Kidney (tissue), 14 donors: ENCODE data around the gene WWOX. TPM values are rescaled to one million over a fixed set of nuclear protein-coding genes. Genes with fewer than 3 reads are reported as not detected.

Experiments used
- DNase-seq, 5 donors: peaks; one replicate each; pipeline ENCODE4 v3.0.0-alpha.2; 2013 to 2020
- FAIRE-seq: peaks from 2 replicates; lab custom pipeline; 2012; peaks lifted over from hg19 to GRCh38; lab: Jason Lieb, UNC
- H3K27ac ChIP-seq, 2 donors: one replicate each; pipeline ENCODE4 v1.7.0; 2013; ENCODE audit warnings: low read depth in 2 of 2, low read length in 2 of 2, inconsistent platforms in 1 of 2
- H3K27me3 ChIP-seq: one replicate; pipeline ENCODE4 v1.7.1; 2013; ENCODE audit warnings: low read length, inconsistent platforms; ENCODE audit not compliant: control insufficient read depth, insufficient read depth
- H3K36me3 ChIP-seq, 3 donors: one replicate each; pipeline versions ENCODE4 v1.7.0 to v1.7.1; 2013; ENCODE audit warnings: low read length in 3 of 3, control low read depth in 1 of 3, inconsistent platforms in 1 of 3; ENCODE audit not compliant: insufficient read depth in 3 of 3, control insufficient read depth in 2 of 3
- H3K4me1 ChIP-seq, 3 donors: one replicate each; pipeline versions ENCODE4 v1.7.0 to v1.7.1; 2013; ENCODE audit warnings: low read length in 3 of 3, inconsistent platforms in 1 of 3, low read depth in 1 of 3; ENCODE audit not compliant: control insufficient read depth in 2 of 3, insufficient read depth in 2 of 3
- H3K4me3 ChIP-seq, 3 donors: one replicate each; pipeline versions ENCODE4 v1.7.0 to v1.8.1; 2013; ENCODE audit warnings: low read length in 3 of 3, control low read depth in 1 of 3, inconsistent platforms in 1 of 3
- H3K9ac ChIP-seq, 3 donors: one replicate each; pipeline versions ENCODE4 v1.7.0 to v1.7.1; 2013; ENCODE audit warnings: low read length in 3 of 3, control low read depth in 1 of 3, inconsistent platforms in 1 of 3
- H3K9me3 ChIP-seq, 3 donors: one replicate each; pipeline versions ENCODE4 v1.7.0 to v1.7.1; 2013; ENCODE audit warnings: low read length in 3 of 3, control low read depth in 1 of 3, inconsistent platforms in 1 of 3; ENCODE audit not compliant: control insufficient read depth in 2 of 3, insufficient read depth in 1 of 3
- CTCF ChIP-seq: IDR thresholded peaks from 3 replicates; pipeline ENCODE4 v1.5.1; 2012; ENCODE audit warnings: mild to moderate bottlenecking, moderate library complexity, borderline replicate concordance; ENCODE audit not compliant: insufficient read depth; ENCODE audit errors: extremely low read depth
- intact Hi-C: fragments of 100-400 bp; cut with DNase I; formaldehyde crosslinking; loops from one replicate; pipeline ENCODE4 v1.11.1; 2022
- polyA plus RNA-seq: library from polyadenylated mRNA; stranded (reverse); fragments of 350-450 nt; fragmentation: Illumina TruSeq; extraction: RNeasy Lipid Tissue Mini Kit (QIAGEN cat#74804); gene quantifications from one replicate; pipeline ENCODE4 v1.2.3, GENCODE V29; 2014; ENCODE audit warnings: low read depth, low replicate concordance; ENCODE audit not compliant: insufficient read depth
- total RNA-seq: library from RNA; stranded (reverse); fragmentation: NEBNext Ultra II Directional; extraction: Animal tissue kit (Norgen Biotek cat#: 25700); gene quantifications from one replicate; pipeline ENCODE4 v1.2.1, GENCODE V29; 2021
- donor health status: control.
- donor health status: control.
- donor health status: control.
- donor health status: control.
- donor health status: control.
- donor health status: DM: yes; HTN: yes; CAD: no.
- donor health status: Normal renal cell carcinoma (clear cell type).

Gene WWOX
- total and polyA plus RNA-seq, 2 donors from 2014 or later, result 22.5 to 30.3 TPM

GRCh38 chr16:79037521-79038373, 938.3 kb downstream of the WWOX start:
- no peak for FAIRE-seq
- H3K27me3 ChIP-seq, result no peaks in the 10 kb centered on the region
- H3K9me3 ChIP-seq, result no peaks in the 10 kb centered on the region
- H3K4me1 ChIP-seq, result no peaks in the 10 kb centered on the region
- H3K27ac ChIP-seq, result no peak overlapping the region
- H3K4me3 ChIP-seq, result no peak overlapping the region
- no peak overlapping the region for H3K9ac ChIP-seq
- intact Hi-C loops, result no loop called here
- no peak for DNase-seq
- TF ChIP-seq CTCF, result no peak
- H3K36me3 ChIP-seq, result no peaks in the 10 kb centered on the region

GRCh38 chr16:79041206-79041605, 941.8 kb downstream of the WWOX start:
- no peak overlapping the region for H3K9ac ChIP-seq

DNA sequence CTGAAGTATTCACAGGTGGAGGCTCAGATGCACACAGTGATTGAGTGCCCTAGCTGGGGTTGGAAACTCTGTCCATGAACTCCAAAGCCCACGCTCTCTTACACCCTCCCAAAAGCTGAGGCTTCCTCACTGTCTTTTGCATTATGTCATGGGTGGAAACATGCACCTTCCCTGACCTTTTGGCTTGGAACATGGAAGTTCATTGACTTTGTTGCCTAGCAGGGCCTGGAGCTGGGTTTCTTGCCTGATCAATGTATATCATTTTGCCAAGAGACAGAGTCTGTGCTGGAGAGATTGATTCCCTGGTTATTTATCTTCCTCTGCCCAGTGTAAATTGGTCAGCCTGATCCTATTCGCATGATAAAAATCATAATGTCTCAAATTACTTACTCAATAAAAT, 942.7 kb downstream of the WWOX start:
- TF ChIP-seq CTCF, result no peak
- no peak for DNase-seq
- no peaks in the 10 kb centered on the region for H3K9me3 ChIP-seq
- no peak overlapping the region for H3K9ac ChIP-seq
- intact Hi-C loops, result no loop called here
- no peak overlapping the region for H3K4me3 ChIP-seq
- no peak for FAIRE-seq
- no peak overlapping the region for H3K27ac ChIP-seq
- no peaks in the 10 kb centered on the region for H3K4me1 ChIP-seq
- H3K27me3 ChIP-seq, result no peaks in the 10 kb centered on the region
- no peaks in the 10 kb centered on the region for H3K36me3 ChIP-seq

More at GRCh38 chr16:79041206-79041605, 941.8 kb downstream of the WWOX start:
- FAIRE-seq, result no peak
- Histone ChIP-seq H3K36me3 (no peaks in the 10 kb centered on the region), H3K4me3 (no peak overlapping the region), H3K27ac (no peak overlapping the region), H3K4me1 (no peaks in the 10 kb centered on the region), H3K9me3 (no peaks in the 10 kb centered on the region), H3K27me3 (no peaks in the 10 kb centered on the region)
- DNase-seq, result no peak
- TF ChIP-seq CTCF, result no peak
- intact Hi-C loops, result no loop called here
